Chondrocyte (in vitro differentiated cells): Measurements from ENCODE around the gene MKKS. TPM values are rescaled to one million over a fixed set of nuclear protein-coding genes. Genes with fewer than 3 reads are reported as not detected.

Experiments
- DNase-seq: peaks from one replicate; pipeline ENCODE4 v3.0.0; 2021; ENCODE audit warnings: mixed read lengths, low spot score
- H3K27ac Mint-ChIP-seq: one replicate; pipeline ENCODE4 v1.8.0; 2021; ENCODE audit warnings: mild to moderate bottlenecking, moderate library complexity, mixed read lengths; ENCODE audit not compliant: unreplicated experiment
- H3K27me3 Mint-ChIP-seq: 2 replicates; pipeline ENCODE4 v1.8.0; 2021; ENCODE audit warnings: low read depth, mixed read lengths
- H3K36me3 Mint-ChIP-seq: 2 replicates; pipeline ENCODE4 v1.8.0; 2021; ENCODE audit warnings: low read depth, mixed read lengths
- H3K4me1 Mint-ChIP-seq: 2 replicates; pipeline ENCODE4 v1.8.0; 2021; ENCODE audit warnings: low read depth, mild to moderate bottlenecking, mixed read lengths
- H3K4me3 Mint-ChIP-seq: one replicate; pipeline ENCODE4 v1.8.0; 2021; ENCODE audit warnings: mild to moderate bottlenecking, moderate library complexity, mixed read lengths; ENCODE audit not compliant: unreplicated experiment
- H3K9me3 Mint-ChIP-seq: 2 replicates; pipeline ENCODE4 v1.8.0; 2021; ENCODE audit warnings: low read depth, mixed read lengths
- CTCF ChIP-seq: fragments of 200-600 bp; sonication (generic); IDR thresholded peaks from 2 replicates; pipeline ENCODE4 v1.5.0; 2021; ENCODE audit warnings: antibody characterized with exemption, mild to moderate bottlenecking, moderate library complexity
- total RNA-seq: library from RNA; stranded (reverse); gene quantifications from 3 replicates; pipeline ENCODE4 v1.2.1, GENCODE V29; 2021

Gene MKKS
- total RNA-seq, 1 donor from 2014 or later: 12.6 TPM

GRCh38 chr20:10369723-10370090, 64.3 kb downstream of the MKKS start:
- no peak for DNase-seq
- H3K4me1 Mint-ChIP-seq: peaks cover 14% of the 10 kb centered on the region
- no peak for TF ChIP-seq CTCF
- no peak overlapping the region for H3K27ac Mint-ChIP-seq
- no peak overlapping the region for H3K4me3 Mint-ChIP-seq
- H3K36me3 Mint-ChIP-seq: peaks cover 1% of the 10 kb centered on the region
- no peaks in the 10 kb centered on the region for H3K9me3 Mint-ChIP-seq
- H3K27me3 Mint-ChIP-seq: no peaks in the 10 kb centered on the region

GRCh38 chr20:10368702-10369041, 65.3 kb downstream of the MKKS start:
- Mint-ChIP-seq H3K9me3 (no peaks in the 10 kb centered on the region), H3K27ac (no peak overlapping the region), H3K4me3 (no peak overlapping the region), H3K4me1 (peaks cover 14% of the 10 kb centered on the region), H3K36me3 (no peaks in the 10 kb centered on the region), H3K27me3 (peaks cover 2% of the 10 kb centered on the region)
- no peak for TF ChIP-seq CTCF
- DNase-seq: no peak

GRCh38 chr20:10367943-10368701, 65.9 kb downstream of the MKKS start:
- no peak for DNase-seq
- H3K27ac Mint-ChIP-seq: no peak overlapping the region
- no peaks in the 10 kb centered on the region for H3K9me3 Mint-ChIP-seq
- H3K27me3 Mint-ChIP-seq: peaks cover 2% of the 10 kb centered on the region
- no peak overlapping the region for H3K4me3 Mint-ChIP-seq
- H3K36me3 Mint-ChIP-seq: no peaks in the 10 kb centered on the region
- TF ChIP-seq CTCF: no peak
- peaks cover 14% of the 10 kb centered on the region for H3K4me1 Mint-ChIP-seq

GRCh38 chr20:10367693-10367942, 66.4 kb downstream of the MKKS start:
- no peak for TF ChIP-seq CTCF
- no peak overlapping the region for H3K4me3 Mint-ChIP-seq
- H3K36me3 Mint-ChIP-seq: no peaks in the 10 kb centered on the region
- no peak for DNase-seq
- H3K27ac Mint-ChIP-seq: no peak overlapping the region
- no peaks in the 10 kb centered on the region for H3K9me3 Mint-ChIP-seq
- peaks cover 14% of the 10 kb centered on the region for H3K4me1 Mint-ChIP-seq
- H3K27me3 Mint-ChIP-seq: peaks cover 2% of the 10 kb centered on the region

- DNase-seq: no peak
Measured at GRCh38 chr20:10366898-10367692, 66.9 kb downstream of the MKKS start.

More at GRCh38 chr20:10366898-10367692, 66.9 kb downstream of the MKKS start:
- Mint-ChIP-seq H3K4me1 (peaks cover 14% of the 10 kb centered on the region), H3K36me3 (no peaks in the 10 kb centered on the region), H3K27ac (no peak overlapping the region), H3K4me3 (no peak overlapping the region), H3K9me3 (no peaks in the 10 kb centered on the region), H3K27me3 (peaks cover 2% of the 10 kb centered on the region)
- TF ChIP-seq CTCF: no peak
